A549 (cell line): ENCODE data around the gene ISLR2. TPM values are rescaled to one million over a fixed set of nuclear protein-coding genes. Genes with fewer than 3 reads are reported as not detected.

Experiments used
- ATAC-seq, 2 experiments: fragments of 200-7000 bp in 1 of 2; fragments of >200 bp in 1 of 2; cut with Nextera tagmentation in 1 of 2; cut with Tn5 transposase in 1 of 2; 3 replicates each; pipeline versions ENCODE4 v1.8.0 to v1.9.1; 2018 to 2020; ENCODE audit warnings: mild to moderate bottlenecking in 1 of 2, moderate library complexity in 1 of 2
- CTCF ChIA-PET: fragments of 300-600 bp; sonication (Branson Sonifier 250); formaldehyde crosslinking; extraction: SDS; loops from one replicate; lab custom pipeline; 2021; ENCODE audit warnings: antibody characterized with exemption, inconsistent platforms; lab: Yijun Ruan, JAX
- POLR2A ChIA-PET: fragments of 350-600 bp; formaldehyde crosslinking; extraction: SDS; loops from one replicate; lab custom pipeline; 2021; ENCODE audit warnings: antibody characterized with exemption, inconsistent platforms; lab: Yijun Ruan, JAX
- DNase-seq, 2 experiments: peaks; one replicate each; pipeline versions ENCODE4 v3.0.0 to v3.0.0-alpha.2; 2011 to 2016; ENCODE audit warnings: low read depth in 1 of 2, low spot score in 1 of 2
- FAIRE-seq: peaks from 2 replicates; lab custom pipeline; 2011; peaks lifted over from hg19 to GRCh38; lab: Jason Lieb, UNC
- H3K27ac ChIP-seq, 2 experiments: fragments of >200 bp; sonication (Bioruptor Twin); formaldehyde crosslinking; 3 replicates each; pipeline ENCODE4 v1.5.1; 2016 to 2017
- H3K4me1 ChIP-seq: fragments of >200 bp; sonication (Bioruptor Twin); formaldehyde crosslinking; 3 replicates; pipeline ENCODE4 v1.6.1; 2016
- H3K4me2 ChIP-seq: fragments of >200 bp; sonication (Bioruptor Twin); formaldehyde crosslinking; 3 replicates; pipeline ENCODE4 v1.6.1; 2016
- H3K4me3 ChIP-seq: fragments of >200 bp; sonication (Bioruptor Twin); formaldehyde crosslinking; 3 replicates; pipeline ENCODE4 v1.5.1; 2016
- H3K9me3 ChIP-seq: fragments of >200 bp; sonication (Bioruptor Twin); formaldehyde crosslinking; 3 replicates; pipeline ENCODE4 v1.6.1; 2016
- CEBPB ChIP-seq, 2 experiments: fragments of >200 bp in 1 of 2; sonication (Bioruptor Twin) in 1 of 2; formaldehyde crosslinking in 1 of 2; IDR thresholded peaks; 2 replicates each; pipeline ENCODE4 v1.6.1; 2012 to 2016
- E2F6 ChIP-seq: IDR thresholded peaks from 2 replicates; pipeline ENCODE4 v1.6.1; 2012; ENCODE audit warnings: low read depth, borderline replicate concordance
- GATA3 ChIP-seq: IDR thresholded peaks from 2 replicates; pipeline ENCODE4 v1.6.1; 2012; ENCODE audit warnings: borderline replicate concordance
- HEYL ChIP-seq: fragments of 250-450 bp; sonication (Bioruptor Pico); IDR thresholded peaks from 2 replicates; pipeline ENCODE4 v1.8.0; 2021; ENCODE audit warnings: mild to moderate bottlenecking, moderate library complexity
- HOXA7 ChIP-seq: fragments of 250-450 bp; sonication (Bioruptor Pico); IDR thresholded peaks from 2 replicates; pipeline ENCODE4 v1.5.0; 2020; ENCODE audit warnings: mild to moderate bottlenecking, moderate library complexity
- KDM1A ChIP-seq: fragments of 200-600 bp; sonication (generic); IDR thresholded peaks from 2 replicates; pipeline ENCODE4 v1.6.1; 2016; ENCODE audit warnings: low read depth, mild to moderate bottlenecking
- MAZ ChIP-seq: fragments of 150-350 bp; IDR thresholded peaks from 2 replicates; pipeline ENCODE4 v1.6.1; 2014; ENCODE audit warnings: antibody characterized with exemption, low read depth, low read length, borderline replicate concordance
- MYC ChIP-seq: IDR thresholded peaks from 2 replicates; pipeline ENCODE4 v1.6.1; 2012; ENCODE audit warnings: mild to moderate bottlenecking, inconsistent platforms, low read length, improper control_type of control experiment, borderline replicate concordance
- NFE2L2 ChIP-seq: fragments of 150-350 bp; conservative IDR thresholded peaks from 2 replicates; pipeline ENCODE4 v1.6.1; 2014; ENCODE audit warnings: low read length
- PHF8 ChIP-seq: fragments of 200-600 bp; sonication (generic); IDR thresholded peaks from 2 replicates; pipeline ENCODE4 v1.6.1; 2016; ENCODE audit warnings: low read depth, mild to moderate bottlenecking, antibody characterized with exemption, moderate library complexity, borderline replicate concordance
- RAD21 ChIP-seq, 2 experiments: fragments of >200 bp in 1 of 2; sonication (Bioruptor Twin) in 1 of 2; formaldehyde crosslinking in 1 of 2; IDR thresholded peaks in 1 of 2; conservative IDR thresholded peaks in 1 of 2; 2 replicates in 1 of 2; 3 replicates in 1 of 2; pipeline ENCODE4 v1.6.1; 2012 to 2018; ENCODE audit warnings: inconsistent platforms in 1 of 2
- RARB ChIP-seq: fragments of 250-450 bp; sonication (Bioruptor Pico); IDR thresholded peaks from 2 replicates; pipeline ENCODE4 v1.8.0; 2021; ENCODE audit warnings: mild to moderate bottlenecking, moderate library complexity
- RCOR1 ChIP-seq: fragments of 150-350 bp; IDR thresholded peaks from 2 replicates; pipeline ENCODE4 v1.6.1; 2014; ENCODE audit warnings: antibody characterized with exemption, low read length, low read depth
- SMC3 ChIP-seq: fragments of >200 bp; sonication (Bioruptor Twin); formaldehyde crosslinking; IDR thresholded peaks from 3 replicates; pipeline ENCODE4 v1.6.1; 2018; ENCODE audit warnings: inconsistent platforms
- TFCP2L1 ChIP-seq: fragments of 250-450 bp; sonication (Bioruptor Pico); IDR thresholded peaks from 2 replicates; pipeline ENCODE4 v1.5.0; 2021; ENCODE audit warnings: mild to moderate bottlenecking
- TP53 ChIP-seq: fragments of 250-450 bp; sonication (Bioruptor Pico); IDR thresholded peaks from 2 replicates; pipeline ENCODE4 v1.5.0; 2021; ENCODE audit warnings: mild to moderate bottlenecking, moderate library complexity
- ZC3H11A ChIP-seq: fragments of 450-650 bp; IDR thresholded peaks from 2 replicates; pipeline ENCODE4 v1.6.1; 2014; ENCODE audit warnings: antibody characterized with exemption, mild to moderate bottlenecking
- ZSCAN20 ChIP-seq: fragments of 250-450 bp; sonication (Bioruptor Pico); IDR thresholded peaks from 2 replicates; pipeline ENCODE4 v1.8.0; 2022; ENCODE audit warnings: mild to moderate bottlenecking, moderate library complexity
- WGBS: methylation state at CpG from one replicate; pipeline ENCODE4 v1.1.6; 2017; ENCODE audit errors: missing lambda C conversion rate; 5-methylcytosine and 5-hydroxymethylcytosine counted together
- polyA plus RNA-seq, 4 experiments: library from polyadenylated mRNA; depleted of rRNA in 3 of 4; stranded (reverse); fragments of >200 nt; fragmentation: RNase III in 1 of 4; extraction: RNeasy Plus Mini Kit Qiagen cat#74134 plus additional on column Dnase treatment in 1 of 4; gene quantifications; 2 replicates in 3 of 4; 3 replicates in 1 of 4; pipeline ENCODE4 v1.2.3, GENCODE V29; 2011 to 2017
- TF ChIP-seq, protein P1 (sequence below): fragments of >200 bp; sonication (Bioruptor Twin); formaldehyde crosslinking; IDR thresholded peaks from 3 replicates; pipeline ENCODE4 v1.5.1; 2016
- TF ChIP-seq, protein P2 (sequence below): fragments of >200 bp; sonication (Bioruptor Twin); formaldehyde crosslinking; IDR thresholded peaks from 3 replicates; pipeline ENCODE4 v1.6.1; 2016
- TF ChIP-seq, protein P3 (sequence below): IDR thresholded peaks from 2 replicates; pipeline ENCODE4 v1.6.1; 2012

The ISLR2 gene
- polyA plus RNA-seq, 2 of the 4 experiments (the other 2 are of a cell fraction): 0.12 to 0.17 TPM

DNA sequence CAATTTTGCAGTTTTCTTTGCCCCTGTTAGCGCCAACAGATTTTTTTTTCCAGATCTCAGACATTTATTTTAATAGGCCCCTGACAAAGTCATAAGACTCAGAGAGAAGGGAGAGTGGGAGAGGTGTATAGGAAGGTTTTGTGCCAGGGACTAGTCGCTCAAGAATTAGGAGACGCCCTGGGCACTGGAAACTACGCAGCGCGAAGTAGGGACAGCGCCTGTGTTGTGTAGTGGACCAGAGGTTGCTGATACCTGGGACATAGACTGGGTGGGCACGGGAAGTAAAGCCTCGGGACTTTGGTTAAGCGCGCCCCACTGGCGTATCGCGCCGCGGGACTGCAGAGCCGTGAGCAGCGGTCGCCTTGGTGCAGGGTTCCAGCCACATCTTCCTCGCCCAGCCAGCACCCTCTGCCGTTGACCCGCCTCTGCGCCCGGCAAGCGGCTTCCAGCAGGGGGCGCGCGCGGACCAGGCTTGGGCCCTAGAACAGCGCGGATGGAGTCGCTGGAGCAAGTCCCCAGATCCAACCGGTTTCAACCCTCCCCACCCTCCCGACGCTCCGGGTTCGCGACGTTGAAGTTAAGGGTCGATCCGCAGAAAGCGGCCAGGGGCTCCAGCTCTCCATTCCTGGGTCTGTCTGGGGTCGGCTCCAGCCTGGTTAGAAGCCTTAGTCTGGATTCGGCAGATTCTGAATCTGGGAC, 3.0 kb upstream of the ISLR2 start:
- no peak for FAIRE-seq
- ATAC-seq: peak; percentile 88 to 96
- no peak for TF ChIP-seq CEBPB (IDR thresholded peaks at IDR 0.05)
- no peak for TF ChIP-seq HEYL (CRISPR knock-in tag)
- peak; percentile 98 for TF ChIP-seq SMC3
- TF ChIP-seq, protein P1, sequence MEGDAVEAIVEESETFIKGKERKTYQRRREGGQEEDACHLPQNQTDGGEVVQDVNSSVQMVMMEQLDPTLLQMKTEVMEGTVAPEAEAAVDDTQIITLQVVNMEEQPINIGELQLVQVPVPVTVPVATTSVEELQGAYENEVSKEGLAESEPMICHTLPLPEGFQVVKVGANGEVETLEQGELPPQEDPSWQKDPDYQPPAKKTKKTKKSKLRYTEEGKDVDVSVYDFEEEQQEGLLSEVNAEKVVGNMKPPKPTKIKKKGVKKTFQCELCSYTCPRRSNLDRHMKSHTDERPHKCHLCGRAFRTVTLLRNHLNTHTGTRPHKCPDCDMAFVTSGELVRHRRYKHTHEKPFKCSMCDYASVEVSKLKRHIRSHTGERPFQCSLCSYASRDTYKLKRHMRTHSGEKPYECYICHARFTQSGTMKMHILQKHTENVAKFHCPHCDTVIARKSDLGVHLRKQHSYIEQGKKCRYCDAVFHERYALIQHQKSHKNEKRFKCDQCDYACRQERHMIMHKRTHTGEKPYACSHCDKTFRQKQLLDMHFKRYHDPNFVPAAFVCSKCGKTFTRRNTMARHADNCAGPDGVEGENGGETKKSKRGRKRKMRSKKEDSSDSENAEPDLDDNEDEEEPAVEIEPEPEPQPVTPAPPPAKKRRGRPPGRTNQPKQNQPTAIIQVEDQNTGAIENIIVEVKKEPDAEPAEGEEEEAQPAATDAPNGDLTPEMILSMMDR: peak; percentile 93
- no peak for TF ChIP-seq RCOR1
- 0 out of 2 replicates have a peak, but pooled peaks have one; percentile 51 for TF ChIP-seq E2F6
- no peak for TF ChIP-seq TP53 (CRISPR knock-in tag)
- no peak for TF ChIP-seq ZSCAN20 (CRISPR knock-in tag)
- no peak for TF ChIP-seq GATA3
- no peak for TF ChIP-seq MYC
- TF ChIP-seq, protein P2, sequence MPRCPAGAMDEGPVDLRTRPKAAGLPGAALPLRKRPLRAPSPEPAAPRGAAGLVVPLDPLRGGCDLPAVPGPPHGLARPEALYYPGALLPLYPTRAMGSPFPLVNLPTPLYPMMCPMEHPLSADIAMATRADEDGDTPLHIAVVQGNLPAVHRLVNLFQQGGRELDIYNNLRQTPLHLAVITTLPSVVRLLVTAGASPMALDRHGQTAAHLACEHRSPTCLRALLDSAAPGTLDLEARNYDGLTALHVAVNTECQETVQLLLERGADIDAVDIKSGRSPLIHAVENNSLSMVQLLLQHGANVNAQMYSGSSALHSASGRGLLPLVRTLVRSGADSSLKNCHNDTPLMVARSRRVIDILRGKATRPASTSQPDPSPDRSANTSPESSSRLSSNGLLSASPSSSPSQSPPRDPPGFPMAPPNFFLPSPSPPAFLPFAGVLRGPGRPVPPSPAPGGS: no peak
- no peak for TF ChIP-seq HOXA7 (CRISPR knock-in tag)
- no peak for TF ChIP-seq TFCP2L1 (CRISPR knock-in tag)
- TF ChIP-seq NFE2L2: no peak
- TF ChIP-seq PHF8: no peak
- no peak for TF ChIP-seq RARB
- no peak for TF ChIP-seq MAZ
- TF ChIP-seq KDM1A: no peak
- peak; percentile 96 to 98 for TF ChIP-seq RAD21 (conservative IDR thresholded peaks at IDR 0.05 in 1 of 2, IDR thresholded peaks at IDR 0.05 in 1 of 2)
- TF ChIP-seq, protein P3, sequence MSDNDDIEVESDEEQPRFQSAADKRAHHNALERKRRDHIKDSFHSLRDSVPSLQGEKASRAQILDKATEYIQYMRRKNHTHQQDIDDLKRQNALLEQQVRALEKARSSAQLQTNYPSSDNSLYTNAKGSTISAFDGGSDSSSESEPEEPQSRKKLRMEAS: peak; percentile 27; the same call in 1 of the 2 replicates
- TF ChIP-seq ZC3H11A: no peak
- POLR2A ChIA-PET: interaction anchor here (1.3 kb wide), 1 partner anchor 50 kb away, joined by 4 read pairs; no protein-coding TSS in a partner anchor
- Histone ChIP-seq H3K9me3 (no peaks in the 10 kb centered on the region), H3K27ac (peak overlapping the region; percentile 64 to 85), H3K4me1 (peaks cover 20% of the 10 kb centered on the region; the same call in 2 of the 3 replicates), H3K4me3 (peak overlapping the region; percentile 50), H3K4me2 (peak overlapping the region; percentile 98)
- 37% methylated on average over 18 of the region's 44 CpGs for WGBS
- CTCF ChIA-PET: interaction anchor here (0.8 to 3.0 kb wide), 25 partner anchors 11 to 195 kb away, joined by 3 to 38 read pairs (median 4); partner anchors contain the start of gene STRA6
- DNase-seq: peak; percentile 52 to 86
